HTR-8/SVneo (cell line): ENCODE data around the gene ABHD12B.
"Not testable (repeated sequence)": the region's sequence is repeated elsewhere in the genome, so short reads cannot be mapped to it uniquely, and the experiment has no call there.

ENCODE experiments used
- DNase-seq: peaks from one replicate; pipeline ENCODE4 v3.0.0; 2011; ENCODE audit warnings: low spot score, mixed read lengths; ENCODE audit not compliant: insufficient read length
- FAIRE-seq: peaks from 2 replicates; lab custom pipeline; 2011; peaks lifted over from hg19 to GRCh38; lab: Jason Lieb, UNC

The ABHD12B gene

DNA sequence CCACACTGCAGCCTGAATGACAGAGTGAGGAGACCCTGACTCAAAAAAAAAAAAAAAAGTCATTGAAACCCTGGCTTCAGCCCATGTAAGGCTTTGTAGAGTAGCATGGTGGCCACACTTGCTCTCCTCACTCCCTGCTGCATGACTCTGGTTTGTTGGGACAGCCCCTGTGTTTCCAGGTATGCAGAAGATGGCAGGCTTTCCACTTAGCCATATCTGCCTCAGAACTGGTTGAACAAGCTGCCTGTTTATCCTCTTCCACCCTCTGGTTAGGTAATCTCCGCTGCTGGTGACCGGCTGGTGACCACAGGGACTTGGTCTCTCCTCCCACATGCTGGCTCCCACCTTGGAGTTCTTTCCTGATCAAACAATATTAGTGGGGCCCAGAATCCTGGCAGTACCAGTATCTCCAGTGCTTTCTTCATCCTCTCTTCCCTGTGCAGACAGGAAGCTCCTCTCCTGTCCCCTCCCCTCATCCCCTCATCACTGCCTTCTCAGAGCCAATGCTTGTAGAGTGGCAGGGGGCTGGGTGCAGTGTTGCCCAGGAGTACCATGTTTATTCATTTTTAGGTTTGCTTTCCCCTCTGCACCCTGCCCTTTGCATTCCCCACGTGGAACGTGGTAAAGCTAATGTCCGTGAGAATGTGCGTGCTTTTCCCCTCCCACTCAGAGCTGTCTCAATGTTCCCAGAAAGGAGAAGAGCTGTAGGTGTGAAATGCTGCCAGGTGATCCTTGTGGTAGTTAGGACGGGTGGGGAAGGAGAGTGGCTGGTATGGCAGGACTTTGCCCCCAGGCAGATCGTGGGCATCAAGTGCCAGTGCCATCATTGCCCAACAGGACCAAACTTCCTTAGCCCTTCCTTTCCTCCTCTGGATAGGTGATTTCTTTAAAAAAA is 11.3 kb downstream of the ABHD12B start:
- DNase-seq (no peak), FAIRE-seq (peak; percentile 36)

DNA sequence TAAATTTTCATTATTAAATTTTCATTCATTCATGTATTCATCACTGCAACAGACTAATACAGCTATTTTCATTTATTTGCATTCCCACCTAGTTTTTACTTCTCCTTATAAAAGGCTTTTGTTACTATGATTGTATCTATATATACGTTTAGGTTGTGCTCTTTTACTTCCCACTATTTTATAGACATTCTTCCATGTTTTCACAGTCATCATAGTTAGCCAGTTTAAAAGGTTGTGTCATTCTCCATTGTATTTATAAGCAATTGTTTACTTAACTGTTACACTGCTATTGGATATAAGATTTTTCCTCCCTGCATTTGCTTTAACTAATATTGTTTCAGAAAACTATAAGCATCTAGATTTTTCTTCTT is 12.0 kb downstream of the ABHD12B start:
- FAIRE-seq, result no peak
- no peak for DNase-seq

DNA sequence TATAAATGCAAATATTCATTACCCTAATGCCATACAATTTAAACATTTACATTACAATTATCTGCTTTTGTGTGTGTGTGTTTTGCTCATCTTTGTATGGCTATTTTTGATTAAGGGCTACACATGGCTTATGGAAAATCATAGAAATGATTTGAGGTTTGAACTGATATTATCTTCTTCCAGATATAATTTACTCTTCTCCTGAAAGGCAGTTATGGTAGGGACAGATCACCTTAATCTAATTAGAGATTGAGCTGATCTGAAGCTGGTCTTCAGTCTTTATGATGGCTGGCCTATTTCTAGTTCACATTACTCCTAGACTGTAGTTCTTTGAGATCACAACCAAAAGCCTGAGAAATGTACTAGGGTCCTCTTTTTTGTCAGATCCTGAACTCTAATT is 15.6 kb downstream of the ABHD12B start:
- DNase-seq, result no peak
- FAIRE-seq, result no peak

DNA sequence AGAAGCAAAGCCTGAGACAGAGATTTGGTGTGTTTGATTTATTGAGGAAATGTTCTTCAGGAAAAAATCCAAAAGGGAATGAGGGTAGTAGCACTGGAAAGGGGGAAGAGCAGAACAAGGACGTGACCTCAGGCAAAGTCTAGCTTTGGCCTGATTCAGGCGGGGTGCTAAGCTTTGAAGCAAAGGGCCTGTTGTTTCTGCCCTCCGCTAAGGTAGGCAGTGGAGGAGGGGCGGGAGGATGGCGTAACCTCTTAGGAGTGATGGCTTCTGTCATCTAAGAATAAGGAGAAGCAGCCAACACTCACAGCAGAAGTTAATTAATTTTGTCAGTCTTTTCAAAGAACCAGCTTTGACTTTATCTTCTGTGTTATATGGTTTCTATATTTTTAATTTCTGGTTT is 20.4 kb downstream of the ABHD12B start:
- FAIRE-seq (no peak), DNase-seq (no peak)

DNA sequence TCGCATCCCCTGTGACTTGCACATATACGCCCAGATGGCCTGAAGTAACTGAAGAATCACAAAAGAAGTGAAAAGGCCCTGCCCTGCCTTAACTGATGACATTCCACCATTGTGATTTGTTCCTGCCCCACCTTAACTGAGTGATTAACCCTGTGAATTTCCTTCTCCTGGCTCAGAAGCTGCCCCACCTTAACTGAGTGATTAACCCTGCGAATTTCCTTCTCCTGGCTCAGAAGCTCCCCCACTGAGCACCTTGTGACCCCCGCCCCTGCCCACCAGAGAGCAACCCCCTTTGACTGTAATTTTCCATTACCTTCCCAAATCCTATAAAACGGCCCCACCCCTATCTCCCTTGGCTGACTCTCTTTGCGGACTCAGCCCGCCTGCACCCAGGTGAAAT is 24.6 kb downstream of the ABHD12B start:
- FAIRE-seq, DNase-seq: not testable (repeated sequence)

DNA sequence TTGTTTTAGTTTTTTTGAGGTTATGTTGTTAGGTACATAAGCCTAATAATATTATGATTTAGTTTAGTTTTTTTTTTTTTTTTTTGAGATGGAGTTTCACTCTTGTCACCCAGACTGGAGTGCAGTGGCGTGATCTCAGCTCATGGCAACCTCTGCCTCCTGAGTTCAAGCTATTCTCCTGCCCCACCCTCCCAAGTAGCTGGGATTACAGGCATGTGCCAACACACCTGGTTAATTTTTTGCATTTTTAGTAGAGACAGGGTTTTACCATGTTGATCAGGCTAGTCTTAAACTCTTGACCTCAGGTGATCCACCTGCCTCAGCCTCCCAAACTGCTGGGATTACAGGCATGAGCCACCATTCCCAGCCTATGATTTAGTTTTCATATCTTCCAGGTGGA is 25.2 kb downstream of the ABHD12B start:
- DNase-seq, FAIRE-seq: not testable (repeated sequence)

DNA sequence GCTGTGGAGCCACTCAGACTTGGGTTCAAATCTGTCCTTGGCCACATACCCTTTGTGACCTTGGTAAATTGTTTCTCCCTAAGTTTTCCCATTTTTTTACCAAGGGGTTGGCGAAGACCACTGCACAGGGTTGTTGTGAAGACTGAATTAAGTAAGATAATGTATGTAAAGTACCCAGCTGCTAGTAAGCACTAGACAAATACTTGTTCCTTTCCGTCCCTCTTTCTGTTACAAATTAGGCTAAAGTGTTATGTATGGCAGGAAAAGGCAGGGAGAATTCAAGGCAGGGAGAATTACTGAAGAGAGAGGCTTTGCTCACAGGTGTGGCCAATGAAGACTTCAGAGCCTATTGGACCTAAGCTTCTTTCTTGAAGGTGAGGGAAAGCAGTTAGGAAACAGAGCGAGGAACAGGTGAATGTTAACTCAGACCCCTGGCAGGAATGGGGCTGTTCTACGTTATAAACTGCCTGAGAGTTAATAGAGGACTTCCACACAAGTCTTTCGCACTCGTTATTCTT is 25.9 kb downstream of the ABHD12B start:
- DNase-seq, result no peak
- no peak for FAIRE-seq

DNA sequence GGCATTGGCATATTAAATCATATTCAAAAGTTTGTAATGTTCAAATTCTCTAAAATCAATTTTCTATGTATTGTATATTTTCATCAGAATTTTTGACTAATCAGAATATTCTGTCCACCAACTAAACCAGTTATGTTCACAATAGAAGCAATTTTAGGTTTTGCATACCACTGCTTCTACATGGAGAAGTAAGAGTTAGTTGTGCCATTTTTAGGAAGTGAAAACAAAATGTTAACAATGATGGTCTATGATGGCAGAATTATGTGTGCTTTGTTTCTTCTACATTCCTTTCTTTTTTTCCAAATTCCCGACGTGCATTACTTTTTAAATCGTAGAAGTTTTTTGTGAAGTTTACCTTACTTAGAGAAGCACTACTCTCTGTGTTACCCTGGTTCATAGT is 29.5 kb downstream of the ABHD12B start:
- DNase-seq (no peak), FAIRE-seq (no peak)

DNA sequence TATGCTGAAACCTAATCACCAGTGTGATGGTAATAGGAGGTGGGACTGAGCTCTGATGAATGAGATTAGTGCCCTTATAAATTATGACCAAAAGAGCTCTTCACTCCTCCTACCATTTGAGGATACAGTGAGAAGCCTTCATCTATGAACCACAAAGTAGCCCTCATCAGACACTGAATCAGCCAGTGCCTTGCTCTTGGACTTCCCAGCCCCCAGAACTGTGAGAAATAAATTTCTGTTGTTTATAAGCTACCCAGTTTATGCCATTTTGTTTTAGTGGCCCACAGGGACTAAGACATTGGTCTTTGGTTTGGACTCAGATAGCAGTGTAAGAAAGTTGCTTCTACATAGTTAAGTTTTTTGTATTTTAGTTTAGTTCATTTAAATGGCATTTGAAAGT is 32.9 kb downstream of the ABHD12B start:
- FAIRE-seq (no peak), DNase-seq (no peak)

DNA sequence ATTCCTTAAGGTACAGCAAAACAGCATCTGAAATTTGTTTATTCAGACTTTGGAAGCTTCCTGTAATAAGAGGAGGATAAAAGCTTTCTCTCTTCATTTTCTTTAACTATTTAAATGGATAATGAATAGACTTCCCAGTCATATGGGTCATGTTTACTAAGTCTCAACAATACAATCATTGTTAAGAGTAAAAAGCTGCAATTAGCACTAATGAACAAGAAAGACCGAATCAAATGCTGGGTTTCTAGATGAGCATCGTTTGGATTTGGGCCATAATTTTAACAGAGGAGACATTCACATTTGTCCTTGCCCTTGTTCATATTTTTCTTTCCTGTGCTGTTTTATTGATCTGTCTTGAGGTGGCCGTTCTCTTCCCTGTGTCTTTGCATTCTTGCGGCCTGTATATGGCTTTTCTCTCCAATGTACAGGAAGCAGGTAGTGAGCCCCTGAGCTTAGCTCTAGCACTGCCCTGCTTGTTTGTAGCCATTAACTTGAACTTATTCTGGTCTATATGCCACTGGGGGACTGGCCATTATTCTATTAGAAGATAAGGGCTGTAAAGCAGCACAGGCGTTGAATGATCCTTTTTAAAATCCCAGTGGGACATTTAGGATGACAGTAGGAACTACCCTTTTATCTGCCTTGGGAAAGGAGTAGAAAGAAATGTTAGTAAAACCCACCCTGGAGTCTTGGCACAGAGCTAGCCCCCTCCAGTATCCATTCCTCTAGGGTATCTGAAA is 34.6 kb downstream of the ABHD12B start:
- DNase-seq (no peak), FAIRE-seq (no peak)

DNA sequence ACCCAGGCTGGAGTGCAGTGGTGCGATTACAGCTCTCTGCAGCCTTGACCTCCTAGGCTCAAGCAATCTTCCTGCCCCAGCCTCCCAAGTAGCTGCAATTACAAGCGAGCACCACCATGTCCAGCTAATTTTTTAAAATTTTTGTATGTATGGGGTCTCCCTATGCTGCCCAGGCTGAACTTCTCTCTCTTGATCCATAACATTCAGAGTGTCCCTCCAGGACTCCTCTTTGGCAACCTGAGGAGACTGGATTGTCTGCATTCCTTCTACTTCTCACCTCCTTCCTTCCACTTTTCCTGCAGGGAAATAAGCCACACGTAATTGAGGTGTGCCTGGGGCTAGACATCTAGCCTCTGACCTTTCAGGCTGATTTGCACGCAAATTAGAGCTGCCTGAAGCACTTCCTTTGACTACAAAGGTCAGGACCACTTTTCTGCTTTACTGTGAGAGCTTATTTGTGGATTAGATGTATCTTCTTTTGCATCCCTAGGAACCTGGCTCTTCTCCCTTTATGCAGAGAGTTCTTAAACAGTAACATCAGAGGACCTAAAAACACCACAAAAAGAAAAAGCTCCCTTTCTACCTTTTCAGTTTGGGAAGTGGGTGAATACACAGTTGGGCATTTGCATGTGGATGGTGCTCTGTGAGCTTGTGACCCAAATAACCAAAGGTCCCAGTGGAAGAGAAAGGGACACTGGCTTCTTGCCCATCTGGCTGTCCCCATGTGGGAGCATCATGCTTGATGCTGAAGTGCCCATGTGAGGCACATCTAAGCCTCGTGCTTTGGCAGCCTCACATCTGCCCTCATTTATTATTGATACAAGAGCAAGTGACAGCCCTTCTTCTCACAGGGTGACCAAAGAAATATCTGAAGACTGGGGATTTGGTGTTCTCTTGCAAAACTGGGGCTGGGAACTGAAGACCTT is 38.9 kb downstream of the ABHD12B start:
- FAIRE-seq (no peak), DNase-seq (no peak)

DNA sequence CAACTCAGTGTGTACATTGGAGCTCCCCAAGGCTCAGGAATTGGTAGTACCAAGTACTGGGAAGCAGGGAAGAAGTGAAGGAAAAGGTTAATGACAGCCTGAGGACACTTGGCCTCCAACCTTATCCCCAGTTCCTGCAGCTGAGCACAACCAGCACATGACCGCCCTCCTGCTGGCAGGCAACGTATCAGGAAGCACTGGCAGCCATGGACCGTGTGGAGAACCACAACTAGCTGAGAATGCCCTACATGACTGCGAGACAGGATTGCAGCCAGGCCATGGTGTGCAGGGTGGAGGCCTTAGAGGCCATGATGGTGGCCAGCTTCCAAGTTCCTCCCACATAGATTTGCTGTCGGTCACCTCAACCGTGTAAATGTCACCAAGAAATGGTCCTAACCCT is 45.6 kb downstream of the ABHD12B start:
- FAIRE-seq (no peak), DNase-seq (no peak)

DNA sequence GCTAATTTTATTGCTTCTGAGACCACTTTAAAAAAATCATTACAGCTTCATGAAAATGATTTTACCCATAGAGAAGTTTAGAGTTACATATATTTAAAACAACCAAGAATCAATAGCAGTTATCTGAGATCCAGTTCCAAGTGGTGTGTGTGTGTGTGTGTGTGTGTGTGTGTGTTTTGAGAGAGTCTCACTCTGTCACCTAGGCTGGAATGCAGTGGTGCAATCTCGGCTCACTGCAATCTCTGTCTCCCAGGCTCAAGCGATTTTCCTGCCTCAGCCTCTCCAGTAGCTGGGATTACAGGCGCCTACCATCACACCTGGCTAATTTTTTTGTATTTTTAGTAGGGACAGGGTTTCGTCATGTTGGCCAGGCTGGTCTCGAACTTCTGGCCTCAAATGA is 47.7 kb downstream of the ABHD12B start:
- not testable (repeated sequence) for FAIRE-seq, DNase-seq

DNA sequence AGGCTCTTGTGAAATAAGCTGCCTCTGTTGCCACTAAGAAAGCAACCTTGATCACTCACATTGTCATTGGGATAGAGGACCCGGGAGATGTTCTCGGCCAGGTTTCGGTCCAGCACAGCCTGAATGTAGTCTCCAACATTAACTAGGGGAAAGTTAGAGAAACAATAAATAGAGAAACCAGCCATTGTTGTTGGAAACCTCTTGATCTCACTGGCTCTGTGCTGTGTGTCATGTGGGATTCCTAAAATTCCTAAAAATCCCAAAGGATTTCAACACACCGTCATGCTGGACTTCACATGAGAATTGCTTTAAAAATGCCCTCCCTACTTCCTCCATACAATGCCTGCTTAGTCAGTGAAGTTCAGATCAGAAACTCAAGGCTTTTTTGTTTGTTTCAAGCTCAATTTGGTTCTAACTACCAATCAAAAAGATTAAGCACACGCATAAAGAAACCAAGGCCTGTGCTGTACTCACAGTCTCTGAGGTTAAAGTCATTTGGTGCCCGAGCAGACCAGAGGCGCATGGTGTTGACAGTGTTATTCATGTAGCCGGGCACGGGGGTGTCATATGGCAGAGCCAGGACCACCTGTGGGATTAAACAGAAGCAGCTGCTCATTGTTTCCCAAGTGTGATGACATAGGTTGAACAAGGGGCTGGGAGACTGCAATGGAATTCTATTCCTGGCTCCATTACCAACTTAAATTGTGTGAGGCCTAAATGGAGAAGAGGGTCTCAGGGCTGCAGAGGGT is 48.8 kb downstream of the ABHD12B start:
- DNase-seq (peak; percentile 36), FAIRE-seq (no peak)

DNA sequence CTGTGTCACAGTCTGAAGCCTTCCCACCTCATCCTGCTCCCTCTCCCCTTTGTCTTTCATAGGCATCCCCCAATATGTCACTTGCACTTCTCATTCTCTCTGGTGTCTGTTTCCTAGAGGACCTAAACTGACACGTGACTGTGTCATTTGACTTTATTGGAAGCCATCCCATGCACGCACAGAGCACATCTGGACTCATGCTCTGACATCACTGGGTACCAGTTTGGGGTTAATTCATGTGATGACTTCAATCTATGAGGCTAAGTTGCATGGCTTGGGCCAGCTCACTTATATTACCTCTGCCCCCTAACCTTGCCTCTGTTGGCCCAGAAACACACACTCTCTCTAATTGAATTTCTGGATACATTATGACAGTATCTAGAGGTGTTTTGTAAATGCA is 51.0 kb downstream of the ABHD12B start:
- no peak for FAIRE-seq
- no peak for DNase-seq

DNA sequence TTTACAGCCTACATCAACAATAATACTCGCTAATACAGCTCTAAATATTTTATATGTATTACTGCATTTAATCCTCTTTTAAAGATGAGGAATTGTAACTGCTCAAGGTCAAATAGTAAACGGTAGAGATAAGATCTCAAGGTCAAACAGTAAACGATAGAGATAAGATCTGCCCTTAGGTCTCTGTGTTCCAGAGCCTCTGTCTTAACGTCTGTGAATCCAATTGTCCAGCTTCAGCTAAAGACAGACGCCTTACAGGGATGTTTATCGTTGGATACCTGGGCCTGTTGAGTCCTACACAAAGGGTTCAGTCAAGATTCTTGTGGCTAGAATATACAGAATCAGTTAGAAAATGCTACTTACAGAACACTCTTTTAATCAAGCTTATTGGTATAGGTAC is 52.4 kb downstream of the ABHD12B start:
- no peak for DNase-seq
- FAIRE-seq, result no peak

DNA sequence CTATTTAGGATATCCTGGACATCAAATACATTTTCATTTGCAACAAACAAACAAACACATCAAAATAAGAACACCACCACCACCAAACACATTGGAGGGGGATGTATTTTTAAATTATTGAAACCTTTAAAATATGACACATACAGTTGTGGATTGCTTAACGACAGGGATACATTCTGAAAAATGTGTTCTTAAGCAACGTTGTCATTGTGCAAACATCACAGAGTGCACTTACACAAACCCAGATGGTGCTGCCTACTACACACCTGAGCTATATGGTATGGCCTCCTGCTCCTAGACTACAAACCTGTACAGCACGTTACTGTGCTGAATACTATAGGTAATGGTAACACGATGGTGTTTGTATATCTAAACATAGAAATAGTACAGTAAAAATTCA is 53.0 kb downstream of the ABHD12B start:
- FAIRE-seq, result no peak
- DNase-seq, result no peak

DNA sequence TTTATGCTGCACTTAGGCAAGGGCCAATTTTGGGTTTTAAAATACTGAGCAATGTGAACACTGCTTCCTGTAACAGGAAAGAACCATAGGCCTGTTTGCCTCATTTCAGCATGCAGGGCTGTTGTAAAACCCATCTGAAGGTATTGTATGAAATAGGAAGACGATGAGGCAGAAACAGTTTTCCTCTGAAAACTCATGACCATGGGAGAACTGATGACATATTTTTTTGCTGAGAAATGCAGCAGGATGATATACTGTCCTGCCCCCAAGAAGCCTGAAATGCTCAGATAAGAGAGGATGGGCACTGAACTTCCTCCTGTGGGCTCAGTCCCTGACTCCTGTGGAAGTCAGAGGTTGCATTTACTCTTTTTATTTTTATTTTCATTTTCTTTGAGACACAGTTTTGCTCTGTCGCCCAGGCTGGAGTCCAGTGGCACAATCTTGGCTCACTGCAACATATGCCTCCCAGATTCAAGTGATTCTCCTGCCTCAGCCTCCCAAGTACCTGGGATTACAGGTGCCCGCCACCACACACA is 55.1 kb downstream of the ABHD12B start:
- no peak for DNase-seq

DNA sequence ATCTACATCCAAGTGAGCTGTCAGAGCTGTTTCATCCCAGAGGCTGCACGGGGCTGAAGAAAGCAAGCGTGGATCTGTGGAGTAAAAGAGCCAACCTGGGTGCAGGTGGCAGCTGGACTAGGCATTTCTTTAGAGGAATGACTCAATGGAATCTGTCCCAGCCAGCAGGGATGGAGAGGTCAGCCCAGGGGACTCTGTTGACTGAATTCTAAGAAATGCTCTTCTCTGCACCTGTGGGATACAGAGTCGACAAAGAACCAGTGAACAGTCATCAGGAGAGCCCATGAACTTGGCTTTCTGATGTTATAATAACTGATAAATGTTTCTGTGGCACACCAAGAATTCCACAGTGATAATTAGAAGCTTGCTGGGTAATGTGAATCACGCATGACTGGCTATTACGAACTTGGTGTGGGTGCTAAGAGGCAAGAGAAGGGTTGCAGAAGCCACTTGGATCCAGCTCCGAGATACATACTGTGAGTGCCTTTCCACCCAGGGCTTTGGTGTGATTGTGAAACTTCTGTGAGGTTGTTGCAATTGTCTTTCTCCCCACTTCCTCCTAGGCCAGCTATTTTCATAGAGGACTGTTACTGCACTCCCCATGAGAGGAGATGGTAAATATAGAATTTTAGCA is 56.3 kb downstream of the ABHD12B start:
- FAIRE-seq (no peak), DNase-seq (no peak)

More for the DNA sequence above, 55.1 kb downstream of the ABHD12B start:
- FAIRE-seq, result no peak
